HepG2 (cell line): ENCODE measurements around the gene LRTM2. TPM values are rescaled to one million over a fixed set of nuclear protein-coding genes. Genes with fewer than 3 reads are reported as not detected.

Experiments
- ATAC-seq: fragments of 200-7000 bp; cut with Tn5 transposase; 3 replicates; pipeline ENCODE4 v1.9.1; 2020; ENCODE audit warnings: mild to moderate bottlenecking, moderate library complexity
- BruUV-seq: library from RNA; stranded (reverse); fragments of 400-500 nt; replicated peaks from 2 replicates; lab custom pipeline; 2021; lab: Mats Ljungman, UMichigan
- CTCF ChIA-PET: fragments of 300-600 bp; formaldehyde crosslinking; extraction: SDS; loops from one replicate; lab custom pipeline; 2021; ENCODE audit warnings: low total read pairs, inconsistent platforms, low intra/inter-chr PET ratio; lab: Yijun Ruan, JAX
- POLR2A ChIA-PET: fragments of 350-600 bp; sonication (Branson Sonifier 250); formaldehyde crosslinking; loops from one replicate; lab custom pipeline; 2020; ENCODE audit warnings: antibody characterized with exemption, inconsistent platforms; lab: Yijun Ruan, JAX
- DNase-seq: peaks from one replicate; pipeline ENCODE4 v3.0.0-alpha.2; 2015; ENCODE audit warnings: low spot score
- FAIRE-seq: peaks from 3 replicates; lab custom pipeline; 2011; peaks lifted over from hg19 to GRCh38; lab: Jason Lieb, UNC
- H2AFZ ChIP-seq: one replicate; pipeline ENCODE4 v1.6.1; 2011; ENCODE audit warnings: low read length, inconsistent platforms
- H3K27ac ChIP-seq: fragments of 300-600 bp; 3 replicates; pipeline ENCODE4 v1.8.0; 2011; ENCODE audit warnings: mixed run types, mild to moderate bottlenecking, mixed read lengths, low read length, inconsistent platforms; ENCODE audit not compliant: insufficient read depth; ENCODE audit errors: extremely low read length
- H3K27me3 ChIP-seq, 2 experiments: fragments of 200-600 bp in 1 of 2; 2 replicates in 1 of 2; 3 replicates in 1 of 2; pipeline versions ENCODE4 v1.6.0 to v1.8.0; 2011; ENCODE audit warnings: low read length in 2 of 2, mild to moderate bottlenecking in 2 of 2, moderate library complexity in 2 of 2, inconsistent platforms in 1 of 2; ENCODE audit not compliant: insufficient read depth in 2 of 2, control insufficient read depth in 1 of 2
- H3K36me3 ChIP-seq, 2 experiments: fragments of 200-600 bp in 1 of 2; replicated peaks in 1 of 2; 2 replicates in 1 of 2; 3 replicates in 1 of 2; pipeline versions ENCODE4 v1.5.1 to v1.8.0; 2011; ENCODE audit warnings: low read length in 2 of 2, inconsistent platforms in 1 of 2; ENCODE audit not compliant: insufficient read depth in 2 of 2, control insufficient read depth in 1 of 2
- H3K4me1 ChIP-seq: 2 replicates; pipeline ENCODE4 v1.5.1; 2012; ENCODE audit warnings: low read length, inconsistent platforms; ENCODE audit not compliant: insufficient read depth
- H3K4me2 ChIP-seq: 2 replicates; pipeline ENCODE4 v1.6.0; 2011; ENCODE audit warnings: low read depth, low read length, inconsistent platforms
- H3K4me3 ChIP-seq, 3 experiments: fragments of 200-600 bp in 1 of 3; sonication (generic), shearing (Covaris generic) in 1 of 3; replicated peaks in 1 of 3; 2 replicates each; pipeline ENCODE4 v1.5.1; 2011 to 2016; ENCODE audit warnings: low read length in 3 of 3, inconsistent platforms in 2 of 3, low read depth in 2 of 3, mild to moderate bottlenecking in 2 of 3, control low read depth in 1 of 3, mixed read lengths in 1 of 3; ENCODE audit not compliant: insufficient read depth in 1 of 3
- H3K79me2 ChIP-seq: one replicate; pipeline ENCODE4 v1.6.1; 2011; ENCODE audit warnings: low read length, inconsistent platforms; ENCODE audit not compliant: insufficient read depth
- H3K9ac ChIP-seq: 2 replicates; pipeline ENCODE4 v1.6.0; 2011; ENCODE audit warnings: mild to moderate bottlenecking, low read depth, low read length, inconsistent platforms; ENCODE audit not compliant: insufficient read depth
- H3K9me3 ChIP-seq: 2 replicates; pipeline ENCODE4 v1.5.1; 2012; ENCODE audit warnings: mild to moderate bottlenecking, low read length
- H4K20me1 ChIP-seq: 2 replicates; pipeline ENCODE4 v1.6.0; 2011; ENCODE audit warnings: inconsistent platforms, mild to moderate bottlenecking, low read length, moderate library complexity; ENCODE audit not compliant: insufficient read depth
- ARID5B ChIP-seq: IDR thresholded peaks from 2 replicates; pipeline ENCODE4 v1.4.0; 2020; ENCODE audit warnings: mild to moderate bottlenecking, missing genetic modification reagents
- CENPT ChIP-seq: sonication (generic); formaldehyde crosslinking; IDR thresholded peaks from 2 replicates; pipeline ENCODE4 v1.8.0; 2022; ENCODE audit warnings: low read depth, mild to moderate bottlenecking, moderate library complexity, missing genetic modification reagents
- CREB1 ChIP-seq, 2 experiments: fragments of 450-650 bp in 1 of 2; IDR thresholded peaks; 2 replicates each; pipeline ENCODE4 v1.6.1; 2016 to 2017; ENCODE audit warnings: control low read depth in 1 of 2, mild to moderate bottlenecking in 1 of 2, missing compliant biosample characterization in 1 of 2, missing genetic modification characterization in 1 of 2
- ELF3 ChIP-seq: IDR thresholded peaks from 2 replicates; pipeline ENCODE4 v1.6.1; 2016; ENCODE audit warnings: missing genetic modification reagents, missing compliant biosample characterization
- ELK4 ChIP-seq: sonication (generic); formaldehyde crosslinking; IDR thresholded peaks from 2 replicates; pipeline ENCODE4 v1.9.0; 2021; ENCODE audit warnings: missing genetic modification reagents, borderline replicate concordance
- HIC2 ChIP-seq: sonication (generic); formaldehyde crosslinking; IDR thresholded peaks from 2 replicates; pipeline ENCODE4 v1.9.0; 2022; ENCODE audit warnings: low read depth, missing genetic modification reagents
- REXO4 ChIP-seq: sonication (generic); formaldehyde crosslinking; IDR thresholded peaks from 2 replicates; pipeline ENCODE4 v1.8.0; 2022; ENCODE audit warnings: missing genetic modification reagents, mild to moderate bottlenecking, borderline replicate concordance
- SNRNP70 ChIP-seq: fragments of 200-400 bp; formaldehyde crosslinking; IDR thresholded peaks from 2 replicates; pipeline ENCODE4 v1.6.1; 2017; ENCODE audit warnings: mild to moderate bottlenecking, low read depth, low read length, moderate library complexity
- TBP ChIP-seq: sonication (generic); formaldehyde crosslinking; IDR thresholded peaks from 2 replicates; pipeline ENCODE4 v1.5.0; 2020; ENCODE audit warnings: missing genetic modification reagents
- ZFP82 ChIP-seq: sonication (generic); formaldehyde crosslinking; IDR thresholded peaks from 2 replicates; pipeline ENCODE4 v1.5.1; 2020; ENCODE audit warnings: mild to moderate bottlenecking, missing genetic modification reagents, borderline replicate concordance
- ZNF225 ChIP-seq: sonication (generic); formaldehyde crosslinking; IDR thresholded peaks from 2 replicates; pipeline ENCODE4 v1.4.0; 2020; ENCODE audit warnings: mild to moderate bottlenecking, missing genetic modification reagents
- ZNF263 ChIP-seq: sonication (generic); formaldehyde crosslinking; IDR thresholded peaks from 2 replicates; pipeline ENCODE4 v1.4.0; 2020; ENCODE audit warnings: missing genetic modification reagents
- ZNF432 ChIP-seq: sonication (generic); formaldehyde crosslinking; IDR thresholded peaks from 2 replicates; pipeline ENCODE4 v1.5.0; 2020; ENCODE audit warnings: missing genetic modification reagents, mild to moderate bottlenecking, borderline replicate concordance
- ZNF850 ChIP-seq: sonication (generic); formaldehyde crosslinking; conservative IDR thresholded peaks from 2 replicates; pipeline ENCODE4 v1.9.0; 2021; ENCODE audit warnings: mild to moderate bottlenecking, missing genetic modification reagents
- WGBS: methylation state at CpG from one replicate; pipeline ENCODE4 v1.1.6; 2017; ENCODE audit warnings: low lambda C conversion rate; 5-methylcytosine and 5-hydroxymethylcytosine counted together
- in situ Hi-C: cut with HindIII; loops from 2 replicates; pipeline ENCODE4 v1.10.0; 2017; ENCODE audit warnings: low pct_unique_long_range_greater_than_20kb; ENCODE audit not compliant: extremely low pct_ligation_motif_present
- intact Hi-C: fragments of 100-400 bp; cut with micrococcal nuclease; formaldehyde crosslinking; loops from one replicate; pipeline ENCODE4 v1.10.0; 2022; ENCODE audit not compliant: unreplicated experiment
- polyA plus RNA-seq, 8 experiments: library from polyadenylated mRNA; depleted of rRNA in 3 of 8; stranded (reverse) in 7 of 8; unstranded in 1 of 8; fragments of >200 nt; fragmentation: Illumina TruSeq in 4 of 8; extraction: Trizol in 4 of 8; gene quantifications; 2 replicates each; pipeline versions ENCODE4 v1.2.1 to v1.2.3, GENCODE V29; 2011 to 2016; ENCODE audit warnings: low read depth in 4 of 8, missing spikeins in 1 of 8, mixed read lengths in 1 of 8; ENCODE audit not compliant: insufficient read depth in 1 of 8
- total RNA-seq, 5 experiments: library from RNA; depleted of rRNA; stranded (reverse); fragments of >200 nt; fragmentation: Illumina TruSeq; extraction: Trizol; gene quantifications; 2 replicates each; pipeline ENCODE4 v1.2.3, GENCODE V29; 2016; ENCODE audit warnings: low read depth in 1 of 5

Gene LRTM2
- total and polyA plus RNA-seq, 2 of the 13 experiments (the other 11 are each of a cell fraction or from before 2014, with no cell fraction given): 0.09 TPM; not detected in 1

GRCh38 chr12:1878695-1879094 lies 58.3 kb downstream of the LRTM2 start:
- Histone ChIP-seq H3K9ac (no peak overlapping the region), H3K9me3 (no peaks in the 10 kb centered on the region), H4K20me1 (no peaks in the 10 kb centered on the region), H3K36me3 (no peaks in the 10 kb centered on the region), H3K4me3 (no peak overlapping the region), H3K27me3 (peaks cover 6 to 33% of the 10 kb centered on the region in 2 experiments), H3K4me2 (no peak overlapping the region), H2AFZ (no peak overlapping the region), H3K27ac (no peak overlapping the region), H3K4me1 (peaks cover 28% of the 10 kb centered on the region), H3K79me2 (no peaks in the 10 kb centered on the region)
- CTCF ChIA-PET: no interaction called here
- intact Hi-C loops: no loop called here
- in situ Hi-C loops: no loop called here
- WGBS: 21% methylated on average over 2 of the region's 5 CpGs
- DNase-seq (no peak), FAIRE-seq (no peak), ATAC-seq (no peak)
- BruUV-seq: no TSS peak
- POLR2A ChIA-PET: no interaction called here
- no peak for TF ChIP-seq ELK4
- no peak for TF ChIP-seq CENPT
- no peak for TF ChIP-seq REXO4 (CRISPR knock-in tag)
- no peak for TF ChIP-seq TBP (CRISPR knock-in tag)
- no peak for TF ChIP-seq CREB1 (IDR thresholded peaks at IDR 0.05)
- TF ChIP-seq CREB1 (CRISPR knock-in tag; IDR thresholded peaks at IDR 0.05): no peak
- no peak for TF ChIP-seq SNRNP70
- TF ChIP-seq ELF3 (CRISPR knock-in tag): no peak
- TF ChIP-seq ZNF850: no peak
- no peak for TF ChIP-seq ZNF432
- TF ChIP-seq ARID5B (CRISPR knock-in tag): no peak
- no peak for TF ChIP-seq ZFP82 (CRISPR knock-in tag)
- TF ChIP-seq ZNF263 (CRISPR knock-in tag): no peak
- TF ChIP-seq HIC2 (CRISPR knock-in tag): no peak
- TF ChIP-seq ZNF225 (CRISPR knock-in tag): no peak
